ENCODE results near the gene EDIL3. TPM values are rescaled to one million over a fixed set of nuclear protein-coding genes. Genes with fewer than 3 reads are reported as not detected.
"Not testable (repeated sequence)": the region's sequence is repeated elsewhere in the genome, so short reads cannot be mapped to it uniquely, and the experiment has no call there.

EDIL3 gene
- total RNA-seq, 1 donor from 2014 or later: 86.1 TPM

GRCh38 chr5:84085387-84086041 lies 299.2 kb downstream of the EDIL3 start:
- DNase-seq (ENCODE audit: low read depth): peak; percentile 10

- no peak for DNase-seq (ENCODE audit: low read depth)
Measured at GRCh38 chr5:84080908-84081307, 303.8 kb downstream of the EDIL3 start.

GRCh38 chr5:84072339-84072738 lies 312.3 kb downstream of the EDIL3 start:
- no peak for DNase-seq (ENCODE audit: low read depth)

GRCh38 chr5:84069608-84070179 lies 315.0 kb downstream of the EDIL3 start:
- no peak for DNase-seq (ENCODE audit: low read depth)

GRCh38 chr5:84063041-84063440 lies 321.6 kb downstream of the EDIL3 start:
- no peak for DNase-seq (ENCODE audit: low read depth)

- no peak for DNase-seq (ENCODE audit: low read depth)
Measured at GRCh38 chr5:84059672-84060071, 325.0 kb downstream of the EDIL3 start.

- no peak for DNase-seq (ENCODE audit: low read depth)
Measured at GRCh38 chr5:84058561-84058960, 326.1 kb downstream of the EDIL3 start.

- DNase-seq (ENCODE audit: low read depth): no peak
Measured at GRCh38 chr5:84057211-84057610, 327.5 kb downstream of the EDIL3 start.

GRCh38 chr5:84045964-84046363 lies 338.7 kb downstream of the EDIL3 start:
- no peak for DNase-seq (ENCODE audit: low read depth)

GRCh38 chr5:84036842-84037241 lies 347.8 kb downstream of the EDIL3 start:
- DNase-seq (ENCODE audit: low read depth): no peak

- no peak for DNase-seq (ENCODE audit: low read depth)
Measured at GRCh38 chr5:84032324-84032723, 352.4 kb downstream of the EDIL3 start.

- DNase-seq (ENCODE audit: low read depth): no peak
Measured at GRCh38 chr5:84028093-84028492, 356.6 kb downstream of the EDIL3 start.

GRCh38 chr5:84018521-84018920 lies 366.2 kb downstream of the EDIL3 start:
- DNase-seq (ENCODE audit: low read depth): not testable (repeated sequence)

- no peak for DNase-seq (ENCODE audit: low read depth)
Measured at GRCh38 chr5:84017523-84018172, 367.0 kb downstream of the EDIL3 start.

GRCh38 chr5:84016085-84016484 lies 368.6 kb downstream of the EDIL3 start:
- DNase-seq (ENCODE audit: low read depth): no peak

- no peak for DNase-seq (ENCODE audit: low read depth)
Measured at GRCh38 chr5:84014966-84015365, 369.7 kb downstream of the EDIL3 start.

GRCh38 chr5:83993803-83994202 lies 390.9 kb downstream of the EDIL3 start:
- DNase-seq (ENCODE audit: low read depth): no peak

GRCh38 chr5:83991566-83992224 lies 393.0 kb downstream of the EDIL3 start:
- DNase-seq (ENCODE audit: low read depth): no peak

- DNase-seq (ENCODE audit: low read depth): no peak
Measured at GRCh38 chr5:83988293-83988685, 396.4 kb downstream of the EDIL3 start.

- DNase-seq (ENCODE audit: low read depth): peak; percentile 7
Measured at GRCh38 chr5:83987513-83988292, 397.0 kb downstream of the EDIL3 start.

GRCh38 chr5:83983852-83984251 lies 400.8 kb downstream of the EDIL3 start:
- no peak for DNase-seq (ENCODE audit: low read depth)
